Activated CD4-positive, alpha-beta T cell treated with anti-CD3 and anti-CD28 coated beads, Interleukin-2, amount 50 U/mL, for 48 hours (primary cell): ENCODE results near the gene MNX1.

ENCODE experiments used
- DNase-seq, 2 experiments: peaks; one replicate each; pipeline ENCODE4 v3.0.0-alpha.2; 2020

The MNX1 gene

DNA sequence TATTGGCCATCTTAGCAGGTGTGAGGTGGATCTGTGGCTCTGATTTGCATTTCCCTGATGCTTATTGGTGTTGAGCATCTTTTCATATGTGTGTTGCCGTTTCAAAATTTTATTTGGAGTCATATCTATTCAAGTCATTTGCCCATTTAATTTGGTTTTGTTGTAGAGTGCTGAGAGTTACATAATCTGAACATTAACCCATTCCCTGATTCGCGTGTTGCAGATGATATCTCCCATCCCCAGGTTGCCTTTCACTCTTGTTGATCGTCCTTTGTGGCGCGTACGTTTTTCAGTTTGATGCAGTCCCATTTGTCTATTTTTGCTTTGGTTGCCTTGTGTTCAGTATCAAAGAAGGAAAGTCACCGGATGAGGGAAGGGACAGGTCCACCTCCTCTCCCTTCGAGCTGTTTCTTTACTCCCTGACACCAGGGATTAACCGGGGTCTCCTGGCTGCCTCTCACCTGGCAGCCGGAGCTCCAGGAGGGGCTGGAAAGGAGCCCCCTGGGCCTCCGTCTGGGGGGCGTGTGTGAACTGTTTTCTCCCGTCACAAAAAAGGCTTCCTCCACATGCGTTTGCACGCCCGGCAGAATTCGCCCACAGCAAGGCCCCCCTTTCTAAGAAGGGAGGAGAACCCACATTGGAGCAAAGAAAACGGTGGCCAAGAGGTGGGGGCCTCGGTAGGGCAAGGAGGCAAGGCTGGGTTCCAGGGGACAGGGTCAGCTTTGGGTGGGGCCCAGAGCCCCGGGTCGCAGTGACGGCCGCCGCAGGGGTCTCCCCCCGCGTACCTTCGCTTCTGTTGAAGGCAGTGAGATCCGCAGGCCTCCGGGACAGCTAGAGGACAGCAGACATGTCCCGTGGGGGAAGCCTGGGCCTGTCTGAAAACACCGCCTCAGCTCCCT lies 8.3 kb downstream of the MNX1 start:
- no peak for DNase-seq

DNA sequence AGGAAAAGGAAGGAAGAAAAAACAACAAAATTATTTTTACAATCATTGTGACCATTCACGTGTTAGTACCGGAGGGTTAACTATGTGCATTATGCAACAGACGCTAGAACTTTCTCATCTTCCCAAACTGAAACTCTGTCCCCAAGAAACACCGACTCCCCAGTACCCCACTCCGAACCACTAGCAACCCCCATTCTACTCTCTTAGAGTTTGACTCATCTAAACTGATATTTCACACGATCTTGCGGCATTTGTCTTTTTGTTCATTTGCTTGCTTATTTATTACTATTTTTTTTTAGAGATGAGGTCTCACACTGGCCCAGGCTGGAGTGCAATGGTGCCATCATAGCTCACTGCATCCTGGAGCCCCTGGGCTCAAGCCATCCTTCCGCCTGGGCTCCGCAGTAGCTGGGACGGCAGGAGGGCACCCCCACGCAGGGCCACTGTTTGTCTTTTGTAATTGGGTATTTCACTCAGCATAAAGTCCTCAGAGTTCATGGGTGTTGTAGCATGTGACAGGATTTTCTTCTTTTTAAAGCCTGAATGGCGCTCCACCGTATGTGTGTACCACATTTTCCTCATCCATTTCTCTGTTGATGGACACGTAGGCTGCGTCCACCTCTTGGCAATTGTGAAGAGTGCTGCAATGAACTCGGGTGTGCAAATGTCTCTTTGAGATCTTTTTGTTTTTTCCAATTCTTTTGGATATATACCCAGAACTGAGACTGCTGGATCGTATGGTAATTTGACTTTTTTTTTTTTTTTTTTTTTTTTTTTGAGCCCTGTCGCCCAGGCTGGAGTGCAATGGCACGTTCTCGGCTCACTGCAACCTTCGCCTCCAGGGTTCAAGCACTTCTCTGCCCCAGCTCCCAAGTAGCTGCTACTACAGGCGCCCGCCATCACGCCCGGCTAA lies 9.5 kb downstream of the MNX1 start:
- DNase-seq, result no peak

DNA sequence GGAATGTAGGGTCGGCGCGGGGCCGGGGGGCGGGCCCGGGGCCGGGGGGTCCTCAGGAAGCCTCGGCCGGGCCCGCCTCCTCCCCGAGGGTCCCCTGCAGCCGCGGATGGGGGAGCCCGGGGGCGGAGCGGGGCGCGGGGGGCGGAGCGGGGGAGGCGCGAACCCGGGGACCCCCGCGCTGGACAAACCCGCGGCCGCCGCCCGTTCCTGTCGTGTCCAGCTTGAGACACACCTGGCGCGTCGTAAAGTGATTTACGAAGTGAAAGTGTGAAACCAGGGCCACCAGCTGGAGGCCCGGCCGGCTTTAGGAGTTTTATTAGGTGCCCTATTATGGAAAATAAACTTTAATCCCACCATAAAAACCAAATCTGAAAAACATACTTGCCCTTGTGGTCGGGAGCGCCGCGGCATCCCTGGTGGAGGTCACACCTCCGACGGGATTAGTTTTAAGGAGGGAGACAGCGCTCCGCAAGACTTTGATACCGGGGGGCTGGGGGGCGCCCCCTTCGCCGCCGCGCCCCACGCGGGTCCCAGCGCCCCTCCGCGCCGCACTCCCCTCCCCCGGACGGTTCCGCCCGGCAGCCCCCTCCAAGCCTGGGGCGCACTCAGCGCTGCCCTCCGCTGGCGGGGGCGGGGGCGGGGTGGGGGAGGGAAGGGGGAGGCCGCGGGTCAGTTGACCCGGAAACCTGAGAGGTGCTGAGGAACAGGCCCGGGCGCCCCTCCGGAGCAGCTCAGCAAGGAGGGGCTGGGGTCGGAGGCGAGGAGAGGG lies 10.3 kb downstream of the MNX1 start:
- no peak for DNase-seq

DNA sequence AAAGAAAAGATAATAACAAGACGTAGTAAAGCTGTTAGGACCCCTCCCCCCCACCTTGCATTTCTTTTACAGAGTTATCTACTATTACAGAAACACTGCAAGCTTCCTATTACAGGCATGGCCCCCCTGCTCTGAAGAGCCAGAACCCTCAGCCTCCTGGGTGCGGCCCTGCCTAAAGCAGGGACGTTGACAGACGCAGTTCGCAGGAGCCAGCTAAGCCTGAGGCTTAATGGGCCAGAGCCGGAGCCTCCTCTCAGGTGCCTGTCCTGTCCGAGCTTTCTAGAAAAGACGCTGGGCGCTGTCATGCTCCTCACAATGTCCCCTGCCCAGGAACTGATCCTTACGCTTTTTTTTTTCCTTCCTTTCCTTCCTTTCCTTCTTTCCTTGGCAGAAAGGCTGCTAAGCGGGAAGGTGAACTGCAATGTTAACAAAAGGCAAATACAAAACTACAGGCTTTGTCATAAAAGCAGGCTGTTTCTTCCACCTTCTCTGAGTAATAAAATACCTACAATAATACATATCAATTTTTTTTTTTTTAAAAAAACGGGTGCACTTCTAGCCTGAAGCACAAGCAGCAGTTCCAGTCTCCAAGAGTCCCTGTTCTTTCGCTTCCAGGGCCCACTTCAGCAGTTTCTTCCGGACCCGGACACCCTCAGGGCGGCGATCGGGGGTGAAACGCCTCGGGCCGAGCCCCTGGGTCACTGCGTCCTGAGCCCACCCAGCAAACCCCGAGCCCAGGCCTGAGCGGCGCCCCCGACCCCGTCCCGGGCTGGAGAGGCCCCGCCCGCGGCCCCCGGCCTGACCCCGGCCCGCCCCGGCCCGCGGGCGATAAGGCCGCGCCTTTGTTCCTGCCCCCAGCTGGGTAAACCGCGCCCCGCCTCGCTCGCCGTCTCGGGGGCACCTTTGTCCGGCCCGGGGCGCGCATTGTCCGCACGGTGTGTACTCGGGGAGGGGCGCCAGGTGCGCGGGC lies 11.2 kb downstream of the MNX1 start:
- no peak for DNase-seq

DNA sequence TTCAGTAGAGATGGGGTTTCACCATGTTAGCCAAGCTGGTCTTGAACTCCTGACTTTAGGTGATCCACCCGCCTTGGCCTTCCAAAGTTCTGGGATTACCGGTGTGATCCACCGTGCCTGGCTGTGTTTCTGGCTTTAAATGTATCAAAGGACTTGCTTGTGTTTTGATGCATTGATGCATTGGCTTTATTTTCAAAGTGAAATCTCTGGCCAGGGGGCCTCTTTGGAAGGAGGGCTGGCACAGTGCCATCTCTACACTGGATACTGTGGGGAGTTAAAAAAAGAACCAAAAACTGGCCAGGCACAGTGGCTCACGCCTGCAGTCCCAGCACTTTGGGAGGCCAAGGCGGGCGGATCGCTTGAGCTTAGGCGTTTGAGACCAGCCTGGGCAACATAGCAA lies 16.0 kb downstream of the MNX1 start:
- DNase-seq, result no peak

DNA sequence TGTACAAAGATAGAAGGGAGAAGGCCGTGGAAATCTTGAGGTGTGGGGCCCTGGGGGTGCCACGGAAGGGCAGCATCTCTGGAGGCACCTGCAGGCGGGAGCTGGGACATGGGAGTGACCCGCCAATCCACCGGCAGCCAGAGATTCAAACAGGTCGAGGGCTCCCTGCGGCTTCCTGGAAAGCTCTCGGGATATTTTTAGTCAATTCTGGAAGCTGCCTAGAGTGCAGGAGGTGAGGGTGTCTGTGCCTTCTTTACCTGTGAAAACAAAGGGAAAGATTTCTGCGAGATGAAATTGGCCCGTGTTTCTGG lies 16.6 kb downstream of the MNX1 start:
- DNase-seq, result no peak

DNA sequence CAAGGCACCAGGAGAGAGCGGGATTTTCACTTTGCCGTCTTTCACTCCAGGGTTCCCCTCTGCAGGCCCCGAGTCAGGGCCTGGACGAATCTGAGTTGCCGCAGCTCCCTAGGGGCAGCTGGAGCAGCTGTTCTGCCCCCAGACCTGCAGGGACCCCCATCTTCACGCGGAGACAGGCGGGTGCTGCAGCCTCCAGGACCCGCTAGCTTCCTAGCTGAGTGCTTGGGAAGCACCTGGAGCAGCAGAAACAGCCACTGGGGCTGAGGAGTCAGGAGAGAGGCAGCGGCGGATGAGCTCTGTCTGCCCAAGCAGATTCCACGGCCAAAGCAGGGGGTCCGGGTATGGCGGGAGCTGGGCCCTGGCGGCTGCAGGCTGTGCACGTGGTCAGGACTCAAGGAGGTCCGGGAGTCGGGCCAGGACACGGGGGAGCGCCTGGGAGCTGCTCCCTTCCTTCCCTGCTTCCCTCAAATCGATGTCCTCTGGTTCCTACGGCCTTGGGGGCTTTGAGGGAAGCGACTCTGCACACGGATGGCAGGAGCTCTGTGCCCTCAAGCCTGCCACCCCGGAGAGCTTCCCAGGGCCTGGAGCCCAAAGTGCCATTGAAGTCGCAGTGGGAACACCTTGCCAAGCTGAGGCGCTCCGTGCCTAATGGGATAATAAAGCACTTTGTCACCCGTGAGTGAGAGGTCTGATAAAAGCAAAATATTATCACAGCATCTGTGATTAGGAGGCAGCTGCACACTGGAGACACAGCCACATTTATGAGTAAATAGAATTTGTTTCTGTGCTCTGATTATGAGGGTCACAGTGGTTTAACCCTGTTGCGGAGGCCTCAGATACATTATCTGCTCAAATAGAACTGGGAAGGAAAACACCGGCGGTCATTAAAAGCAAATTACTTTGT lies 17.2 kb downstream of the MNX1 start:
- no peak for DNase-seq

DNA sequence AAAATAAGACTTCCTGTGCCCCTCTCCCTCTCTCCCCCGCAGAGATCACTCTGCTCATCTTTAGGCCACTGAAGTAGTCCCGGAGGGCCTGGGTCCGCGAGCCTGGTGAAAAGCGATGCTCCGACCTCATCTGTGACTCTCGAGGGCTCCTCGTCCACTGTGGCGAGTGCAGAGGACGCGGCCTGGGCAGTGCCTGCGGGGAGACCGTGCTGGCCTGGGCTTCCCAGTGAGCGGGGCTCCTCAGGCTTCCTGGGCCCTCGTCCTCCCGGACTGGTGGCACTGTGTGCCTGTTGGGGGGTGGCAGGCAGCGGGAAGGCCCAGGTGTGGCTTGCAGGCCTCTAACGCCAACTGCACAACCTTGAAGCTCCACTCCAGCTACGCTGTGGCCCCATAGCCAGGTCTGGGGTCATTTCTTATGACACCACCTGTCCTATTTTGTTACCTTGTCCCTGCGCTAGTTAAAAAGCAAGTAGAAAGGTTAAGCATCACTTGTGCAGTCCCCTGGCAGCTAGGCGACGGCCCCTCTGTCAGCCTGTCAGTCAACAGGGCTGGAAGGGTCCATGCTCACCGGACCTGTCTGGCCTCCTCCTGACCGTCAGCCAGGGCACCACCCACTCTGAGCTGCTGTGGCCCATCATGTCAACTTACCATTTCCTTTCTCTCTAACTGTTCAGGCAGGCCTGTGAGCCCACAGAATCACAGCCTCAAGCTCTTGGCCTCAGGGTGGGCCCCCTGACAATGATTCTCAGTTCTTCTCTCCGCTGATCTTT lies 20.5 kb downstream of the MNX1 start:
- no peak for DNase-seq

DNA sequence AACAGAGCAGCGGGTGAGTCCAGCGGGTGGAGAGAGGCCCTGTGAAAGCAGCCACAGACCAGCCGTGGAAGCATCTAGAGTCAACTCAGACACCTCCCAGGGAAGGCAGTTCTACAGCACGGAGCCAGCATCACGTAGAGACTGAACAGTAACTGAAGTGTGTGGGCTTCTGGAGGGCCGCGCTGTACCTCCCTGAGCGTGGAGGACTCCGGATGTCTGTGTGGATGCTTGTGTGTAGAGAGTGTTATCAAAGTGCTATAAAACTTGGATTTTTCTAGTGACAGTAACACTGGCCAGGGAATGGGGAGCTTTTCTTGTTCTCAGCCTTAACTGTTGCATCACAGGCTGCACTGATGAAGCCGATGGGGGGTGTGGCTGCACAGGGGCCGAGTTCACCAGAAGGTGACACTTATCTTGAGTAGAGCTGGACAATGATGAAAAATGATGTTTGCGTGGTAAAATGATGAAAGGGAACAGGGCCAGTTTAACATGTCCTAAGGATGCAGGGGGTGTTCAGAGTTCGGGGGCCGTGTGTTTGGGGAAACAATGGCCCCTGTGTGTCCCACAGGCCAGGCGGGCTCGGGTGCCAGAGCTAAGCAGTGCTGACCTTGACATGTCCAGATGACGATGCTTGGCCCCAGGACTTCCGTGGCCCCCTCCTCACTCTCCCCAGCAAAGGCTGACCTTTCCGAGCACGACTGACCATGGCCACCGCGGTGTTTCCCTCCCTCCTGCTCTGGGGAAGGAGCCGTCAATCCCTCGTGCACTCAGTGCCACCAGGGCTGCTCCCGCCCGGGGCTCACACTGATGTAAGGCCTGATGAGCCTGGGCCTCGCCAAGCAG lies 21.9 kb downstream of the MNX1 start:
- DNase-seq, result no peak

DNA sequence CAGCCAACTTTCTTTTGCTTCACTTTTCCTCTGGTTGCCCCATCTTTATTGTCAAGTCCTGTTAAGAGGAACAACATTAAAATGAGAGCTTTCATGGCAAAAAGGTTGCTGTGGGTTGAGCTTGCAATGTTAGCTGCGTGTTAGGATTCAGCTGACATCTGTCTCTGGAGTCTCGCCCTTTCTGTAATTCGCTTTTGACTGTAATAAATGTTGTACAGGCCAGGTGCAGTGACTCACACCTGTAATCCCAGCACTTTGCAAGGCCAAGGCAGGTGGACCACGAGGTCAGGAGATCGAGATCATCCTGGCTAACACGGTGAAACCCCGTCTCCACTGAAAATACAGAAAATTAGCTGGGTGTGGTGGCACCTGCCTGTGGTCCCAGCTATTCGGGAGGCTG lies 24.1 kb downstream of the MNX1 start:
- no peak for DNase-seq

- no peak for DNase-seq
Measured at GRCh38 chr7:156985101-156985992, 25.1 kb downstream of the MNX1 start.

DNA sequence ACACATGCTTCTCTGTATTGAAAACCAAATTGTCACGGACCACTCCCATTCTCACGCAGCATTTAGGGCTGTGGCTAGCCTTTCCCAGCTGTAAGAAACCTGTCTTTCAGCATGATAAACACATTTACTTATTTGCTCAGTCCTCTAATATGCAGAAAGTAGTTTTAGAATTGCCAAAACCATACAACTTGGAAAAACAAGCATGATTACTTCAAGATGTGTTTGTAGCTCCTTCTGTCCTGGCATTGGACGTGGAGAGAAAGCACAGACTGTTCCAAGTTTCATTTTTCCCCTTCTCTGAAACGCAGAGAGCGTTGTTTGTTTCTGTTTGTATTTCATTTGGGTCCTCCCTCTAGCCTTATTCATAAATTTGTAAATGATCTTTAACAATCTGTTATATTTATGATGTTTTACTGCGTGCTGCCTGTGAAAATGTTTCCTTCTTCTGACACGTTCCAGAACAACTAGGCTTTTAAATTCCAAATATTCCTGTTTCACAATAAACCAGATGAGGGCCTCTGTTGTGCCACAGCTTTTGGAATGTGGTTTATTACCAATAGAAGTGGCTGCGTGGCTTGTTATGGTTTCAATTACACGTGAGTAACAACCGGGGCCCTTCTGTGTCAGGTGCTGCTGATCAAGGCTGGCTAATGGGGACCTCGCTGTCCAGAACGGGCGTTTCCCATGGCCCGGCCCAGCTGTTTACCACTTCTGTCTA lies 26.1 kb downstream of the MNX1 start:
- DNase-seq, result no peak

- DNase-seq, result no peak
Measured at GRCh38 chr7:156979711-156980110, 30.8 kb downstream of the MNX1 start.

- DNase-seq, result no peak
Measured at GRCh38 chr7:156979007-156979606, 31.4 kb downstream of the MNX1 start.

DNA sequence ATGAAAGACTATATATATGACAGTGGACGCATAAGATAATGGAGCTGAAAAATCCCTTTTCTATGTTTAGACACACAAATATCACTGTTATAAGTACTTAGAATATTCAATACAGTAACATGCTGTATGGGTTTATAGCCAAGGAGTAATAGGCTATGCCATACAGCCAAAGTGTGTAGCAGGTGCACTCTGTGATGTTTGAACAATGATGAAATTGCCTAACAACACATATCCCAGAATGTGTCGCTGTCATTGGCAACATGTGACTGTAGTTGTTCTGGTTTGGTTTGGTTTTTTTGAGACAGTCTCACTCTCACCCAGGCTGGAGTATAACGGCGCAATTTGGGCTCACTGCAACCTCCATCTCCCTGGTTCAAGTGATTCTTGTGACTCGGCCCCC lies 34.8 kb downstream of the MNX1 start:
- DNase-seq, result no peak

DNA sequence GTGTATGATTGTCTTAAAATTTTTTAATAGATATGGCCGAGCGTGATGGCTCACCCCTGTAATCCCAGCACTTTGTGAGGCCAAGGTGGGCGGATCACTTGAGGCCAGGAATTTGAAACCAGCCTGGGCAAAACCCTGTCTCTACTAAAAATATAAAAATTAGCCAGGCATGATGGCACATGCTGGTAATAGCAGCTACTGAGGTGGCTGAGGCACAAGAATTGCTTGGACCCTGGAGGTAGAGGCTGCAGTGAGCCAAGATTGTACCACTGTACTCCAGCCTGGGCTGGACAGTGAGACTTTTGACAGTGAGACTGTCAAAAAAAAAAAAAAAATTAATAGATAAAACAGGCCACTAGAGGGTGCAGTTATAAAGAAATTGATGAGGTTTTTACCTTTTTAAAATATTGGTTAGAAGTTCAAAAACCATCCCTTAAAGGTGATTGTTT lies 40.5 kb downstream of the MNX1 start:
- DNase-seq, result no peak

DNA sequence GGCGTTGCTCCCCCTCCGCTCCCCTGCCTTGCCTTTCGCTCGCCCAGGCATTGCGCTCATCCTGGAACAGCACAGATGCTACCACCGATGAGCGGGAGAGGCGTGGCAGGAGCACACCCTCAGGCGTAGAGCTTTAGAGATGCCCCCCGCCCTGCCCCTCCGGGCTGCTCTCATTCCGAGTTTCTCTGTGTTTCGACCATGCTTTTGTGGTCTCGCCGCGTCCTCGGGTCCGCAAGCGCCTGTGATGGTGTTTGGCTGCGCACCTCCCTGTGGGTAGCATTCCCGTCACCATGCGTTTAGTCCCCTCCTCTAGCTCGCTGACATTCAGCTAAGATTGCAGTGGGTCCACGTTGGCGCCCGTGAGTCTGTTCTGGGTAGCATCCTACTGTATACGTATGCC lies 42.3 kb downstream of the MNX1 start:
- DNase-seq, result no peak
